HG03095 (cell line): Measurements from ENCODE around the gene TRAF3.
"Not testable (repeated sequence)": the region's sequence is repeated elsewhere in the genome, so short reads cannot be mapped to it uniquely, and the experiment has no call there.

Source experiments
- ATAC-seq: cut with Tn5 transposase; IDR thresholded peaks from one replicate; pipeline ENCODE4 v1.9.1; 2021; ENCODE audit warnings: moderate library complexity; ENCODE audit not compliant: unreplicated experiment

TRAF3 gene

DNA sequence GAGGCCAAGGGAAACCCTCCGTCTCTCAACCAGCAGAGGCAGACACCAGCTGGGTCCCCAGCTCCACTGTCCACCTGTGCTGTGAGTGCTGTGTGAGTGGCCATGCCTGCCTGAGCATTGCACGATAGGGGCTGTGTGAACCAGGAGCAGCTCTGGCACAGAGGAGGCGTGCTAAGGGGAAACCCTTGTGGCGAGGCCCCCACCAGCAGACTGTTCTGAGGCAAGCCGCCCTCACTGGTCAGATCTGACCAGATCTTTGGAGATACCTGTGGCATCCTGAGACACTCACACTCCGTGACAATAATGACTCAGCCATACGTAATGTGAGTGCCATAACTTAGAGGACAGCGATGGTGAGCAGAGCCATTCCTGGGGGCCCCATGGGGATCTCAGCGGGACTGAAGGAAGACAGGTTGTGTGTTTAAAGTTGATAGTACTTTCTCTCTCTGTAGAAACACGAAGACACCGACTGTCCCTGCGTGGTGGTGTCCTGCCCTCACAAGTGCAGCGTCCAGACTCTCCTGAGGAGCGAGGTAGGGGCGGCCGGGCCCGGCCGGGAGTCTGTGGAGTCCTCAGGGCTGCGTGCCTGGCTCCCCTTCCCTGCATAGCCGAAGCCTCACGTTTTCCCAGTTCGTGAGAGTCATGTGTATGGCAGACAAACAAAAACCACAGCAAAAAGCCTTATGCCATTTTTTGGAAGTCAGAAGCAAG, 108.6 kb downstream of the TRAF3 start:
- ATAC-seq, result no peak

DNA sequence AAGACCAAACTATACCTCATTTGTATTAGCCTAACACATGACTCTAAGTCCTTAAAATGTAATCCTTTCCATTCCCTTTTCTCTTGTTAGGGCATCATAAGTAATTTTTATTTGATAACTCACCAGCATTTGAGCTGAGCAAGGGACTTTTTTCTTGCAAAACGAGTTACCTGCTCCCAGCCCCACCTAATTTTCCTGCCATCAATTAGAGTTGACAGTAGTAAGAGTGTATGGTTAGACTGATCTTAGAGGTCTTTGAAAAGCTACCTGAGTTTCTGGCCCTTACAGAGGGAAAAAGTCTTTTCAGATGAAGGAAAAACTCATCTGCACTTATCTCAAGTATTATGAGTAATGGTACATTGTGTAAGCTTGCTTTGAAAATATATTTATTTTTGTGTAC, 111.5 kb downstream of the TRAF3 start:
- no peak for ATAC-seq

DNA sequence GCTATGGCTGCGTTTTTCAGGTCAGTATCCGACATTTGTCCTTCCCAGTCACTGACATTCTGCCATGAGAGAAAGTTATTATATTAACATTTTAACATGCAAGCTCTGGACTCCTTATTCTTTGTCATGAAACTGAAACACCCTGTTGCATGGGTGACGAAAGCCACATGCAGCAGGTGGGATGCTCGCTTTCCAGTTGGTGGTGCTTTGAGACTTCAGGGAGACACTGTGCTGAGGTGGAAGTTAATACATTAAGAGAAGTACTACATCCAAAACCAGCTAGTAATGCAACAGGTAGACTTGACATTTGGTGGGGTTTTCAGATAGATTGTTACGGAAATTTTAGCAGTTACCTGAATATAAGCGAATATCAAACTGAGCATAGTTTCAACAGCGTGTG, 112.4 kb downstream of the TRAF3 start:
- no peak for ATAC-seq

DNA sequence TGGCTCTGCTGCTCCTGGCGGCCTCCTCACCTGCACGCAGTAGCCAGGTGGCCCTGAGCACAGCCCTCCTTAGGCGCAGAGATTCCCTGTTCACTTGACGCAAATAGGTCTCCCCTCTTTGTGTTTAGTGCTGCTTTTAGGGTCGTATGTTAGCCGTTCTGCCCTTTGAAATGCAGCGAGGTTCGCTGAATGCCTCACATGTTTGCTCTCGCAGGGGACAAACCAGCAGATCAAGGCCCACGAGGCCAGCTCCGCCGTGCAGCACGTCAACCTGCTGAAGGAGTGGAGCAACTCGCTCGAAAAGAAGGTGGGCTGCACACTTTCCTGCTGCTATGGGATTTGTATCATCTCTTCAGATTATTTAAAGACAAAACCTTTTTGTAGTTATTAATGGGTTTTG, 113.9 kb downstream of the TRAF3 start:
- no peak for ATAC-seq

DNA sequence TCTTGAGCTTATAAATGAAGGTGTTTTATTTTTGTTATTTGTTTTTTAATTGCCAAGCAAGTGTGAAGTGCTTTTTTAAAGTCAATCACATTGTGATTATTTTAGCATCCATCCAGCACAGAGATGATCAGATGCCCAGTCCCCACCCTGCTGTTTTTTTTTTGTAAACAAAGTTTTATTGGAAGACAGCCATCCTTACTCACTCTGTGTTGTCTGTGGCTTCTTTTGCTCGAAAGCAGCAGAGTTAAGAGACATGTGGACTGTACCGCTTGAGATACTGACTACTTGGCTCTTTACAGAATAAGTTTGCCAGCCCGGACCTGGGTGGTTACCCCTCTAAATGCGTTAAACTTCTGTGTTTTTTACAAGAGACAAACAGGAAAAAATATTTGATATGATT, 114.3 kb downstream of the TRAF3 start:
- ATAC-seq, result no peak

DNA sequence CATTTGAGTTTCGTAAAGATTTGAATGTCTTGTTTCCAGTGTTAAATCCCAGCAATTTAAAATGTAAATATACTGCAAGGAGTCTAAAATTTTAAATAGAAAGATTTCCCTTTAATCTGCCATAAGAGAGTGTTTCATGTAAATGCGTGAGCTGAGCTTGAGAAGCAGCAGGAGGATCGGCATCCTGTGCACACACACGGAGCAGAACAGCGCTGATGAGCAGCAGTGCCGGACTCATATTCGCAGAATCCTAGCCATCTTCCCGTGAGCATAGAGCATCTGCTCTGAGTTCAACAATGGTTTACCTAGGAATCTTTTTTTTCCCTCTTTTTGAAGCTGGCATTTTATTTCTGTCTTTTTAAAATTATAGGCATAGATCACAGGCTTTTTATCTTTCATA, 115.4 kb downstream of the TRAF3 start:
- ATAC-seq, result no peak

DNA sequence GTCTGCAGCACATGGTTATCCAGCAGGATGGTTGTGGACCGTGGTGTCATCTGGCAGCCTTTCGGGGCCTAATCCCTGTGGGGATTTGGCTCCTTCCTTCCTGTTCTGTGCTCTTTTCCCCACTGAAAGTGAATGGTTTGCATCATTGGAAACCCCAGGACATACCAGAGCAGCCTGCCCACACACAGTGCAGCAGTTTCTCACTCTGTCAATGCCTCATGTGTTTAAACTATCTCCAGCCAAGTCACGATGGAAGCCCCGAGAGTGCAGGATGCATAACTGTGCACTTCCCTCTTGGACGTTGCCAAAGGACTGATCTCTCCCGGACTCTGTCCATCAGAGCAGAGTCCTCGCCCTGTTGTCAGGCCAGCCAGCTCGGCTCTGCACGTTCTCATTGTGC, 116.2 kb downstream of the TRAF3 start:
- no peak for ATAC-seq

DNA sequence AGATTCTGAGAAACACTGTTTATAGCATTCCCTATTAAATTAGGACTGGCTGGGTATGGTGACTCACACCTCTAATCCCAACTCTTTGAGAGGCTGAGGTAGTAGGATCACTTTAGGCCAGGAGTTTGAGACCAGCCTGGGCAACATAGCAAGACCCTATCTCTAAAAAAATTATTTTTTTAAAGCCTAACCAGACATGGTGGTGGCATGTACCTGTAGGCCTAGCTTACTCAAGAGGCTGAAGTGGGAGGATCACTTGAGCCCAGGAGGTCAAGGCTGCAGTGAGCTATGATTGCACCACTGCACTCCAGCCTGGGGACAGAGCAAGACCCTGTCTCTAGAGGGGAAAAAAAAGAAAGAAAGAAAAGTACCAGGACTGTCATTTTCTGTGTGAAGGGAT, 119.5 kb downstream of the TRAF3 start:
- ATAC-seq, result not testable (repeated sequence)

DNA sequence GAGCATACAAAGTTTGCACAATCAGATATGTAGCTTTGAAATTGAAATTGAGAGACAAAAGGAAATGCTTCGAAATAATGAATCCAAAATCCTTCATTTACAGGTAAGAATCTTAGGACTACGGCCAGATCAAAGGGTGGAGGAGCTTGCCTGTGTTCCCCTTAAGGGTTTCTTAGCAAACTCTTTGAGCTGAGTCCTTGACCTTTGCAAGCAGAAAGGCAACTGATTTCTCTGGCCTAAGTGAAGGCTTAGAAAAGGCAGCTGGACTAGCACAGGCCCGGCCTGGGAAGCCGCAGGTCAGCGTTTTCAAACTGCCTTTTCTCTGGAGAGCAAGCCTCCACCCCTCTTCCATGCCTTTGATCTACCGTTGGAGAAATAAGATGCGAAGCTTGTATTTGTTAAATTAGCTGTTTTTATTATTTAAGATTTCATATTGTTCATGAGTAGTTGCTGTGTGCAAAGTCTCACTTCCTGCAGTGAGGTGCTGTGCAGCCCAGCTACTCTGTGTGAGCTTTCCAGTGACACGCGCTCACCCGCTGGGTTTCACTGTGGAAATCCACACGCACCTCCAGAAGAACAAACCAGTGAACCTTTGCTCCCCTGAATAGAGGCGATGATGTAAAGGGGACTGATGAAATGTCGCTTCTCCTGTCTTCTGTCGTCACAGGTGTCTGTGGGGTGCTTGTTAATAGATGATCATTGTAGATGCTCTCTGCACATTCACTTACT, 120.2 kb downstream of the TRAF3 start:
- no peak for ATAC-seq

DNA sequence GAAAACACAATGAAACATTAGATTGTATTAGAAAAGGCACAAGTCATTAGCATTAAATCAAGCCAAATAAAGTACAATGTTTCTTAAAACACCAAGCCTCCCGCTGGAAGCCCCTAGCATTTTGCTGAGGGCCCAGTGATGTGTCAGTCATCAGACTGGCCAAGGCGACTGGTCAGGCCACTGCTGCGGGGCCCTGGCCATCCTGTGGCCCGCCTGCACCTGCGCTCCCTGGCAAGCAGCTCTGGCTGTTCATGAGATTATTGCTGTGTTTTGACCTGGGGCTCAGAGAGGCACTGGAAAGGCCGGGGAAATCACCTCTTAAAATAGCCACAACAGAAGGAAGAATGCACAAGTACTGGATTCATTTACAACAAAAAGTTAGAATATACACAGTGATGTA, 121.0 kb downstream of the TRAF3 start:
- ATAC-seq, result no peak

DNA sequence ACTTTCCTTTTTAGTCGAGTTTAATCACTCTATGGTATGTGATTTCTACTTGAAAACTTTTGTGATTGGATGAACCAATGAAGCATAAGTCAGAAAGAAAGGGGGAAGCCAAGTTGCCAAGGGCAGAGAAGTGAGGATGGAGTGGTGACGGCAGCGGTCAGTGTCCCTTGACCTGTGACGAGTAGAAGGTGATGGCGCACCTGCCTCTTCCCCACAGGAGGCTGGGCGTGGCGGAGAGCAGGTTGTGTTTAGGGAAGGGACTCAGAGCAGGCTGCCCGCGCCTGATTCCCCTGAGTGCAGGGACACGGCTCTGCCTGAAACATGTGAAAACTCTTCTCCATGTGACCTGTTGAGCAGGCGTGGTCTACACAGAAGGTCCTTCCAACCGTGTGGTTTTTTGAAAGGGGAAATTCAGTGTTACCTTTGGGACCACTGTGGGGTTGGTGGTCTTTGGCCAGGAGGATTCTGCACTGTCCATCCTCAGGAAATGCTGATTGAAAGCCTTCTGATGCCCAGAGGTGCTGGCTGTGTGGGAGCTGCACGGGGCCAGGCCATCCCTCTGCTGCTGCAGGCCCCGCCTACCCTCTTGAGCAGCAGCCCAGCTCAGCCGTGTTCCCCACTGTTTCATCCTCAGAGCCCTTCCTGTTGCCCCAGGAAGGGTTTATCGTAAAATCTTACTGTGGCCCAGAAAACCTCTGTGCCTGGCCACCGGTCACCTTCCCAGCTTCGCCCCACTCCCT, 121.7 kb downstream of the TRAF3 start:
- ATAC-seq, result no peak

DNA sequence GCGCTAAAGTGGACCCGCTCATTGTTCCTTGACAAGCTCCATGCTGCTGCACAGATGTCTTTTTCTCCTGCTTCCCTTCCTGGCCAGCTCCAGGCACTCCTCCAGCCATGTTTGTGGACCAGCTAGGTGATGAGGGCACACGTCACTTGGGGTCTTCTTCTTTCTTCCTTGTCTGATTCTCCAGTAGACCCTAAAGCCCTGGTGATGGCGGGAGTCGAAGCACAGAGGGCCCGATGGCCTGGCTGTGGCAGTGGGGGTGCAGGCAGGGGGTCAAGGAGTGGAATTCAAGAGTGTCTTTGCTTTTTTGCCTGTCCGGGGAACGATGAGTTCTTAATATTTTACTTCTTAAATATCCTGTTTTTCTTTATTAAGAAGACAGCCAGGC, 122.3 kb downstream of the TRAF3 start:
- ATAC-seq, result no peak

DNA sequence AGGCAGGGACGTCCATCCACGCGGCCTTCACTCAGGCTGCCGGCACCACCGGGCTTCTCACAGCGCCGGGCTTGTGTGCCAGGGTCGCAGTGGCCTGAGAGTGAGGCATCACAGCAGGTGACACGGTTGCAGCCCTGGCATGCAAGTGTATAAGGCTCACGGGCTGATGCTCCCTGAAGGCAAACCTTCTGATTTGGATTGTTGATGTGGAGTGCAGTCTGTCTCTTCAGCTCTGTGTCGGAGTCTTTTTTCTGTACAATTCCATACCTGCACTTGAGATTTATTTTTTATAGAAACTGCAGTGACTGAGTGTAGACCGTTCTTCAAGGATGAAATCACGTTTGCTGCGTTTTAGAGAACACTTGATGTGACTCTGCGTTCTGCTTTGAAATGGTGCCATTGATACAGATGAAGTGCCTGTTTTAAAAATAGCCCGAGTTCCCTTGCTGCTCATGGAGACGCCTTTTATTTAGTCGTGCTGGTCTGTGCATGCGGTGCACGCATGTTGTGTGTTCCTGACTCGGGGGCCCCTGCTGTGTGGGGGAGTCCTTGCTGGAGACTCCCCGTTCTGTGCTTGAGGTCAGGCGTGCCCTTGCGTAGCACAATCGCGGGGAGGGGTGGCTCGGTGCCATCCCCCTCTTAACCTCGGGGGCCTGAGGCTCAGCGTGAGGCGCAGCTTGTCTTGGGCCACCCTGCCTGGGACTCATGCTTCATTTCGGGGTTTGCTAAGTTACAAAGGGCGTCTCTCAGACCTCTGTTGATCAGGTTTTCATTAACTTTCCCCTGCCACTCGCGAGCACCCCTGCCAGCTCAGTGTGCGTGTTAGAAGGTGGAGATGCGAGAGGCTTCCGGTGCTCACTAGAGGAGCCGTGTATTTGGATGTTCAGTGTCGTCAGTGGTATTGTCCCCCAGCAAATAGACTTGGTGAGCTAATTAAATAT, 123.7 kb downstream of the TRAF3 start:
- ATAC-seq, result peak; percentile 43

DNA sequence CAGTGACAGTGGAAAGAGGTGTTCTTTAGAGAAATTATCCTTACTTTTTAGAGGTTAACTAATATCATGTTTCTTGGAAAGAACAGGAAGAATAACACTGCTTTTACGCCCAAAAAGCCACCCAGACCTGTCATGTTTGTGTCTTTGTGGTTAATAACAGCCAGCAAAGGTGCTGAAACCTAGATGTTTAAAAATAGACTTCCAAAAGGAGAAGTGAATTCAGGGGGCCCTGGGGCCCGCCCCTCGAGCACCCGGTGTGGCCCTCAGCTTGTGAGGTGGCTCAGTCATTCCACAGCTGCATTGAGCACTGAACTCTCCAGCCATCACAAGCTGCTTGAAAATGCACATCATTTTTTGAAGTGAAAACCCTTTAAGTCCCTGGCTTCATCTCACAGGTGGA, 124.4 kb downstream of the TRAF3 start:
- peak; percentile 80 for ATAC-seq

DNA sequence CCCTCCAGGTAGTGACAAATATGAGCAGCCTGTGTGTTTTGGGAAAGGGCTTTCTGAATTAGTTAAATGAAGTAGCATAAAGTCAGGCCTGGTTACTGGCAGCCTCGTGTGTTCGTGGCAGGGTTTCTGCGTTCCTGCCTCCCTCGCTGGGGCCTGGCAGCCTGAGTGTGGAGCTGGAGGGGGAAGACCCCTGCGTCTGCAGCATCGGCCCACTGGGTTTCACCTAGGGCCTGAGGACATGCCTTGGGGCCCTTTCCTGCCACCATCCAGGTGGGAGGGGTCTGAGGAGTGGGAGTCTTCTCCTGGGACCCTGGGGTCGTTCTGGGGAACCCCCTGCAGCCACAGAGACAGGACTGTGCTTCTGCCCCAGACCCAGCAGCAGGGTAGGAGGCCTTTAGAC, 124.8 kb downstream of the TRAF3 start:
- ATAC-seq, result no peak

DNA sequence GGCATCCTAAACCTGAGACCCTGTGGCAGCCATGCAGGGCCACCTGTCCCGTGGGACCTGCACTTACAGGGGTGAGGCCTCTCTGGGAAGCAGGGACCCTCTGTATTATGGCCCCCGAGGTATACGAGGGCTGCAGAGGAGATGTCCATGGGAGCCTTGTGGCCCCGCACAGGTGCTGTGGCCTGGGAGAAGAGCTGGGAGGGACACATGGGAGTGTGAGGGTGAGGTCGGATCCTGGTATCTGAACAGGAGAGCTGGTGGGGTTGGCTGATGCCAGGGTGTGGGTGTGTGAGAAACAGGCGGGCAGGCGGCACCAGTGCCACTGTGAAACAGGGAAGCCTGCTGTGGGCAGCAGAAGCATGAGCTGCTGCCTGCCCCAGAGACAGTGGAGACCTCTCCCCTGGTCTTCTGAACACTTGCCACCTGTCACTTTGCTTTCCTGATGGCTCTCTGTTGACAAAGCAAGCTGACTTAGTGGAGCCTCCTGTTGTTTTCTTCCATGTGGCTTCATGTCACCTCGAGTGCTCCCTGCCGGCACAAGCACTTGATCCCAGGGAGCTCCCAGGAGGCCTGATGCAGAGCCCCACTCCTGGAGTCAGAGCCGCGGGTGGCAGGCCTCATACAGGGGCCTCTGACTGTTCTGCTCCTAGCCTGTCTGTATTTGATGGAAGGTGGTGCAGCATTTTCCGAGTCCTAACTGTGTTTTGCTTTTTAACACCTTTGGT, 125.4 kb downstream of the TRAF3 start:
- ATAC-seq, result no peak

DNA sequence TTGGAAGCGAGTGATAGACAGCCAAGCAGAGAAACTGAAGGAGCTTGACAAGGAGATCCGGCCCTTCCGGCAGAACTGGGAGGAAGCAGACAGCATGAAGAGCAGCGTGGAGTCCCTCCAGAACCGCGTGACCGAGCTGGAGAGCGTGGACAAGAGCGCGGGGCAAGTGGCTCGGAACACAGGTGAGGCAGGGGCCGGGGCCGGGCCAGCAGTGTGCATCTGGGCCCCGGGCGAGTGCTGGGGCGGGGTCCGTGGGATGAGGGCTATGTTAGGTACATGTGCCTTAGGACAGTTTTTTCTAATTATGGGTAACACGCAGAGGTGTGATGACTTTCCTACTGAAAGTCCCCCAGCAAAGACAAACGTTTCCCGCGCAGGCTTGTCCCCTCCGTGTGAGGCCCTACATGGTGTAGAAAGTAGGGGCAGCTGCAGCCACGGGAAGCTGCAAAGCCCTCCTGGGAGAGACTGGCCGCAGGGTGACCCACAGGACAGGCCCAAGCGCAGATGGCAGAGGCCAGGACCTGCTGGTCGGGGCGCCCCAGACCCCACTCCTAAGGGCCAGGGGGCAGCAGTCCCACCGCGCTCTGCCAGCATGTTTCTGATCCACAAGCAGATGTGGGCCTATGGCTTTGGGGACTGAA, 126.1 kb downstream of the TRAF3 start:
- ATAC-seq, result no peak

DNA sequence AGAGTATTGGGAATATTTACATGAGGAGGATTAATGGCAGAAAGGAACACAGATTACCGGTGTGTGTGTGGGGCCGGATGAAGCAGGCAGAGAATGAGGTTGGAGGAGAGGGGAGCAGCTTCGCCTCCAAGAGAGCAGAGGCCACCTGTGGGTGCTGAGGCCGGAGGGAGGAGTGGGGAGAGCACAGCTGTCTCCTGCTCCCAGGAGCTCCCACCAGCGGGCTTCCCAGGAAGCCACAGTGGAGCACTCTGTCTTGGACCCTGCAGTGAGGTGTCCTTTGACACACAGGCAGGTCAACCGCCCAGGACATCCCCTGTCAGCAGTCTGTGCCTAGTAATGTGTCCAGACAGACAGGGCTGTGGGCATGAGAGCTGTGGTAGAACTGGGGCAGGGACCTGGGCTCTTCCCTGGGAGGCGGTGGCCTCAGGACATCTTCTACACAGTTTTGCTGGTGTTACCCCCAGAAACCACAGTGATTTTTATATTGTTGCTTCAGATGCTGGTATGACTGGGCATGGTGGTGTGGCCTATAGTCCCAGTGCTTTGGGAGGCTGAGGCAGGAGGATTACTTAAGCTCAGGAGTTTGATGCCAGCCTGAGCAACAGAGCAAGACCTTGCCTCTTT, 126.8 kb downstream of the TRAF3 start:
- no peak for ATAC-seq
